HEK293 (cell line): ENCODE data around the gene LRRC4C.

Experiments
- CTCF ChIP-seq: fragments of 450-650 bp; formaldehyde crosslinking; IDR thresholded peaks from 2 replicates; pipeline ENCODE4 v1.5.1; 2016; ENCODE audit warnings: missing biosample characterization, missing genetic modification characterization
- GLI4 ChIP-seq: fragments of 450-650 bp; formaldehyde crosslinking; IDR thresholded peaks from 2 replicates; pipeline ENCODE4 v1.5.1; 2016; ENCODE audit warnings: missing biosample characterization, missing genetic modification characterization
- PBX3 ChIP-seq: sonication (generic); formaldehyde crosslinking; IDR thresholded peaks from 2 replicates; pipeline ENCODE4 v1.8.1; 2022; ENCODE audit warnings: mild to moderate bottlenecking, moderate library complexity, missing genetic modification reagents
- SALL2 ChIP-seq: fragments of 450-650 bp; formaldehyde crosslinking; IDR thresholded peaks from 2 replicates; pipeline ENCODE4 v1.5.0; 2017; ENCODE audit warnings: missing biosample characterization, mild to moderate bottlenecking, missing genetic modification characterization, borderline replicate concordance
- SCRT1 ChIP-seq: fragments of 450-650 bp; formaldehyde crosslinking; IDR thresholded peaks from 2 replicates; pipeline ENCODE4 v1.5.1; 2016; ENCODE audit warnings: missing biosample characterization, missing genetic modification characterization, borderline replicate concordance
- ZBTB20 ChIP-seq: fragments of 450-650 bp; formaldehyde crosslinking; IDR thresholded peaks from 2 replicates; pipeline ENCODE4 v1.5.1; 2016; ENCODE audit warnings: missing biosample characterization, missing genetic modification characterization
- ZBTB48 ChIP-seq: fragments of 450-650 bp; formaldehyde crosslinking; IDR thresholded peaks from 2 replicates; pipeline ENCODE4 v1.5.1; 2016; ENCODE audit warnings: missing biosample characterization, missing genetic modification characterization
- ZNF140 ChIP-seq: fragments of 450-650 bp; formaldehyde crosslinking; IDR thresholded peaks from 2 replicates; pipeline ENCODE4 v1.5.1; 2016; ENCODE audit warnings: missing biosample characterization, missing genetic modification characterization
- ZNF175 ChIP-seq: fragments of 450-650 bp; formaldehyde crosslinking; IDR thresholded peaks from 2 replicates; pipeline ENCODE4 v1.5.1; 2016; ENCODE audit warnings: missing biosample characterization, missing genetic modification characterization
- ZNF23 ChIP-seq: fragments of 450-650 bp; formaldehyde crosslinking; IDR thresholded peaks from 2 replicates; pipeline ENCODE4 v1.5.1; 2016; ENCODE audit warnings: missing biosample characterization, missing genetic modification characterization, borderline replicate concordance
- ZNF274 ChIP-seq, 2 experiments: fragments of 200-500 bp in 1 of 2; fragments of 450-650 bp in 1 of 2; sonication (Bioruptor generic) in 1 of 2; formaldehyde crosslinking in 1 of 2; IDR thresholded peaks; 2 replicates each; pipeline versions ENCODE4 v1.5.1 to v1.6.1; 2014 to 2016; ENCODE audit warnings: borderline replicate concordance in 1 of 2, inconsistent platforms in 1 of 2, low read length in 1 of 2, missing biosample characterization in 1 of 2, missing genetic modification characterization in 1 of 2

DNA sequence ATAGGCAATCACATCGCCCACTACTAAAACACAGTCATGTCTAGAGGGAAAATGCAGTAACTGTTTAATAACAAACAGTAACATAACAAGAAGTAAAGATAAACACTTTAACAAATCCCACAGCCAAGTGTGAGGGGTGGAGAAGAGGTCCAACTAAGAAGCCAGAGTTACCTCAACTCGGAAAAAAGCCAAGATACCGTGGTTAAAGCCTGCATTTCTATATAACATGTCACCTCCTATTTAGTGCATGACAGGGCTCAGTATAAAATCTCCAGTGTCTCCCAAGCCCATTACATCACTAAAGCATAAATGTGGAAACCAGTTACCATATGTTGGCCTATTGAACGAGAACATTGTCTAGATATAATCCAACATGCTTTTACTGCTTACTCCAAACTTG is 281.7 kb downstream of the LRRC4C start:
- TF ChIP-seq ZNF274 (IDR thresholded peaks at IDR 0.05; ENCODE audit: low read length) (no peak), ZNF274 (tag by site-specific recombination; IDR thresholded peaks at IDR 0.05; ENCODE audit: borderline replicate concordance) (no peak), SALL2 (no peak), CTCF (tag by site-specific recombination) (no peak), SCRT1 (tag by site-specific recombination) (no peak), ZNF23 (tag by site-specific recombination) (no peak), PBX3 (CRISPR knock-in tag) (no peak), ZBTB48 (tag by site-specific recombination) (no peak), ZNF175 (no peak), GLI4 (tag by site-specific recombination) (no peak), ZBTB20 (tag by site-specific recombination) (no peak), ZNF140 (no peak)
